Activated CD8-positive, alpha-beta T cell treated with anti-CD3 and anti-CD28 coated beads for 36 hours (primary cell): Measurements from ENCODE around the gene LRRC3C. TPM values are rescaled to one million over a fixed set of nuclear protein-coding genes. Genes with fewer than 3 reads are reported as not detected.
A peak's percentile ranks its signal among the peaks of the same experiment; 100 is the strongest.
"Not testable (repeated sequence)": the region's sequence is repeated elsewhere in the genome, so short reads cannot be mapped to it uniquely, and the experiment has no call there.

Experiments used
- ATAC-seq: fragments of 200-7000 bp; cut with Tn5 transposase; one replicate; pipeline ENCODE4 v1.10.0; 2021; ENCODE audit warnings: mild to moderate bottlenecking, moderate library complexity
- CTCF ChIA-PET: fragments of 350-600 bp; sonication (Branson Sonifier 250); formaldehyde crosslinking; loops from one replicate; lab custom pipeline; 2021; ENCODE audit warnings: antibody characterized with exemption; lab: Charles Lee
- POLR2A ChIA-PET: fragments of 350-600 bp; sonication (Branson Sonifier 250); formaldehyde crosslinking; loops from one replicate; lab custom pipeline; 2021; ENCODE audit warnings: antibody characterized with exemption; lab: Charles Lee
- DNase-seq: peaks from one replicate; pipeline ENCODE4 v3.0.0-alpha.2; 2020
- H3K27ac Mint-ChIP-seq: one replicate; pipeline ENCODE4 v1.8.0; 2021; ENCODE audit warnings: mild to moderate bottlenecking, mixed read lengths
- H3K27me3 Mint-ChIP-seq: one replicate; pipeline ENCODE4 v1.8.0; 2021; ENCODE audit warnings: mixed read lengths
- H3K36me3 Mint-ChIP-seq: one replicate; pipeline ENCODE4 v1.8.0; 2021; ENCODE audit warnings: low read depth, mixed read lengths
- H3K4me1 Mint-ChIP-seq: one replicate; pipeline ENCODE4 v1.8.0; 2021; ENCODE audit warnings: low read depth, mixed read lengths
- H3K4me3 Mint-ChIP-seq: one replicate; pipeline ENCODE4 v1.8.0; 2021; ENCODE audit warnings: mild to moderate bottlenecking, moderate library complexity, mixed read lengths
- H3K9me3 Mint-ChIP-seq: one replicate; pipeline ENCODE4 v1.8.0; 2021; ENCODE audit warnings: mixed read lengths
- intact Hi-C: fragments of 100-400 bp; cut with micrococcal nuclease; formaldehyde crosslinking; loops from one replicate; pipeline ENCODE4 v1.10.0; 2022
- total RNA-seq, 2 experiments: library from RNA; stranded (reverse); gene quantifications; one replicate each; pipeline ENCODE4 v1.2.3, GENCODE V29; 2021
- TF ChIP-seq, protein P1 (sequence below): fragments of 200-600 bp; IDR thresholded peaks from one replicate; pipeline ENCODE4 v1.8.0; 2022; ENCODE audit warnings: antibody characterized with exemption, mild to moderate bottlenecking

Gene LRRC3C
- total RNA-seq, 2 experiments from 2014 or later = not detected

DNA sequence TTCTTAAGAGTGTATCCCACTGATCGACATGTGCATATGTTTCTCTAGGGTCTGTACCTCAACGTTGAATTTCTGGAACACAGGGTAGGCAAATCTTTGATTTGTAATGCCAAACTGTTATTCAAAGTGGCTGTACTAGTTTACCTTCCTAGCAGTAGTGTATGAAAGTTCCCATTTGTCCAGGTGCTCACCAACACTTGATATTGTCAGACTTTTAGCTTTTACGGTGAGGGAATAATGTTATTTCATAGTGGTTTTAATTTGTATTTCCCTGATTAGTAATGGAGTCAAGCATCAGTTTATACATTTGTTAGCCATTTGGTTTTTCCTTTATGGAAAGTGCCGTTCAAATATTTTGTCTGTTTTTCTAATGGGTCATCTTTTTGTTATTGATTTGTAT, 29.4 kb upstream of the LRRC3C start:
- TF ChIP-seq, protein P1, sequence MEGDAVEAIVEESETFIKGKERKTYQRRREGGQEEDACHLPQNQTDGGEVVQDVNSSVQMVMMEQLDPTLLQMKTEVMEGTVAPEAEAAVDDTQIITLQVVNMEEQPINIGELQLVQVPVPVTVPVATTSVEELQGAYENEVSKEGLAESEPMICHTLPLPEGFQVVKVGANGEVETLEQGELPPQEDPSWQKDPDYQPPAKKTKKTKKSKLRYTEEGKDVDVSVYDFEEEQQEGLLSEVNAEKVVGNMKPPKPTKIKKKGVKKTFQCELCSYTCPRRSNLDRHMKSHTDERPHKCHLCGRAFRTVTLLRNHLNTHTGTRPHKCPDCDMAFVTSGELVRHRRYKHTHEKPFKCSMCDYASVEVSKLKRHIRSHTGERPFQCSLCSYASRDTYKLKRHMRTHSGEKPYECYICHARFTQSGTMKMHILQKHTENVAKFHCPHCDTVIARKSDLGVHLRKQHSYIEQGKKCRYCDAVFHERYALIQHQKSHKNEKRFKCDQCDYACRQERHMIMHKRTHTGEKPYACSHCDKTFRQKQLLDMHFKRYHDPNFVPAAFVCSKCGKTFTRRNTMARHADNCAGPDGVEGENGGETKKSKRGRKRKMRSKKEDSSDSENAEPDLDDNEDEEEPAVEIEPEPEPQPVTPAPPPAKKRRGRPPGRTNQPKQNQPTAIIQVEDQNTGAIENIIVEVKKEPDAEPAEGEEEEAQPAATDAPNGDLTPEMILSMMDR = no peak
- no peaks in the 10 kb centered on the region for H3K27me3 Mint-ChIP-seq
- intact Hi-C loops = no loop called here
- H3K27ac Mint-ChIP-seq = no peak overlapping the region
- no peak for ATAC-seq
- CTCF ChIA-PET = no interaction called here
- peaks cover 5% of the 10 kb centered on the region for H3K36me3 Mint-ChIP-seq
- H3K4me3 Mint-ChIP-seq = no peak overlapping the region
- no peak for DNase-seq
- POLR2A ChIA-PET = no interaction called here
- peaks cover 14% of the 10 kb centered on the region for H3K4me1 Mint-ChIP-seq
- H3K9me3 Mint-ChIP-seq = no peaks in the 10 kb centered on the region

DNA sequence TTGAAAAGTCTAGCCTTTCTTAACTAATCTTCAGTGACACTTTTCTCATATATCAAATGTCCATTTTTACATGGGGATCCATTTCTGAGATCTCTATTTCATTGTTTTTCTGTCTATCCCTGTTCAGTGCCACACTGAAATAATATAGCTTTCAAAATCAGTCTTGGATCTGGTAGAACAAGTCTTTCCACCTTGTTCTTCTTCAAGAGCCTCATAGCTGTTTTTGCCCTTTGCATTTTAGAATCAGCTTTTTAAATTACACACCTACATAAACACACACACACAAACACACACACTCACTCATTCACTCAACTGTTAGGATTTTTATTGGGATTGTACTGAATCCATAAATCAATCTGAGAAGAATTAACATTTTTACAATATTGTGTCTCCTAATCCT, 28.3 kb upstream of the LRRC3C start:
- no peak for ATAC-seq
- no peak overlapping the region for H3K4me3 Mint-ChIP-seq
- ChIA-PET POLR2A (no interaction called here), CTCF (interaction anchor here (1.5 to 1.6 kb wide), 2 partner anchors 9 to 277 kb away, joined by 3 read pairs; no protein-coding TSS in a partner anchor)
- H3K4me1 Mint-ChIP-seq = peaks cover 22% of the 10 kb centered on the region
- H3K27ac Mint-ChIP-seq = no peak overlapping the region
- H3K27me3 Mint-ChIP-seq = no peaks in the 10 kb centered on the region
- no peaks in the 10 kb centered on the region for H3K9me3 Mint-ChIP-seq
- H3K36me3 Mint-ChIP-seq = peaks cover 9% of the 10 kb centered on the region
- intact Hi-C loops = no loop called here
- TF ChIP-seq, protein P1 = no peak
- DNase-seq = no peak

DNA sequence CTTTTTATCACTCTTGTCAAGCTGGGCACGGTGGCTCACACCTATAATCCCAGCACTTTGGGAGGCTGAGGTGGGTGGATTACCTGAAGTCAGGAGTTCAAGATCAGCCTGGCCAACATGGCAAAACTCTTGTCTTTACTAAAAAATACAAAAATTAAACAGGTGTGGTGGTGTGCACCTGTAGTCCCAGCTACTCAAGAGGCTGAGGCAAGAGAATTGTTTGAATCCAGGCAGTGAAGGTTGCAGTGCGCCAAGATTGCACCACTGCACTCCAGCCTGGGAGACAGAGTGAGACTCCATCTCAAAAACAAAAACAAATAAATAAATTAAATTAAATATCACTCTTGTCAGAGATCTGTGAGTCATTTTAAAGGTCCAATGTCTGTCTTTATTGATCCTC, 25.5 kb upstream of the LRRC3C start:
- CTCF ChIA-PET, H3K27me3 Mint-ChIP-seq, intact Hi-C loops, ATAC-seq, DNase-seq, H3K9me3 Mint-ChIP-seq, H3K27ac Mint-ChIP-seq, H3K4me3 Mint-ChIP-seq: not testable (repeated sequence)
- POLR2A ChIA-PET = interaction anchor here (1.2 kb wide), 1 partner anchor 20 kb away, joined by 3 read pairs; no protein-coding TSS in a partner anchor
- Mint-ChIP-seq H3K4me1 (peaks cover 23% of the 10 kb centered on the region), H3K36me3 (peaks cover 17% of the 10 kb centered on the region)

DNA sequence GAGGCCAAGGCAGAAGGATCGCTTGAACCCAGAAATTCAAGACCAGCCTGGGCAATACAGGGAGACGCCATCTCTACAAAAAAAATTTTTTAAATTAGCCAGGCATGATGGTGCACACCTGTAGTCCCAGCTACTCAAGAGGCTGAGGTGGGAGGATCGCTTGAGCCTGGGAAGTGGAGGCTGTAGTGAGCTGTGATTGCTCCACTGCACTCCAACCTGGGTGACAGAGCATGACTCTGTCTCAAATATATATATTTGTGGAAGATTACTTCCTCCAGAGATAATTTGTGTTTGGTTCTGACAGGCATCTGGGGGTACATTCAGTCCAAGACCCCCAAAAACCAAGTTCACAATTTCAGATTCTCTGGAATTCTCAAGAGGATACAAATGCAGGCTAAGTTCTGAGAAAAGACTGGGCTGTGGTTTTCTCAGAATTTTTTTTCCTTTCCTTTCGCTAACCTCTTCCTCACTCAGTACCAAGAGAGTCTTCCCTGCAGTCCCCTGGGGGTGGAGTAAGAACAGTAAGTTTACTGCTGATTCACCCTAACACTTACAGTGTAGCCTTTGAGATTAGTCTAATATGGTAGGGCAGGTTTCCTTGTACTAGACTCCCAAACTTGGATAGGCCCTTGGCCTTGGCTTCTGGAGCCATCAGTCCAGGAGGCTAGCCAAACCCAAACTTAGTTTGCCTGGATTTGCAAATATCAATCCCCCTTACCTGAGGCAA, 24.2 kb upstream of the LRRC3C start:
- POLR2A ChIA-PET = interaction anchor here (1.2 kb wide), 1 partner anchor 18 kb away, joined by 3 read pairs; no protein-coding TSS in a partner anchor
- ATAC-seq (peak; percentile 98), DNase-seq (peak; percentile 43)
- H3K27me3 Mint-ChIP-seq = no peaks in the 10 kb centered on the region
- H3K36me3 Mint-ChIP-seq = peaks cover 20% of the 10 kb centered on the region
- H3K9me3 Mint-ChIP-seq = no peaks in the 10 kb centered on the region
- peak overlapping the region; percentile 81 for H3K27ac Mint-ChIP-seq
- no peak overlapping the region for H3K4me3 Mint-ChIP-seq
- H3K4me1 Mint-ChIP-seq = peaks cover 20% of the 10 kb centered on the region
- TF ChIP-seq, protein P1 = no peak
- CTCF ChIA-PET = no interaction called here
- intact Hi-C loops = no loop called here

DNA sequence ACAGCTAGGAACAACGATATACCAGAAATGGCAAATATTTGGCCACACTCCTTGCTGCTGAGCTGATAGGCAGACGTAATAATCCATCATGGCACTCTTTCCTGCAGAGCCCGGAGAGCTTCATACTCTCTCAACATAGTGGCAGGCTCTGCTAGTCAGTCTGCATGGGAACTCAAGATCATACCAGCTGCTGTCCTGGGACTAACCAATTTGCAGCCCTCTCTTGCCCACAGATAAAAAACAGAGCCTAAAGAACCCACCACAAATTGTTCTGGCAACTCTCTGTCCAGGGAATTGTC, 22.6 kb upstream of the LRRC3C start:
- no peaks in the 10 kb centered on the region for H3K27me3 Mint-ChIP-seq
- ATAC-seq (no peak), DNase-seq (no peak)
- ChIA-PET POLR2A (interaction anchor here (0.9 to 1.5 kb wide), 2 partner anchors 9 to 54 kb away, joined by 3 to 6 read pairs; no protein-coding TSS in a partner anchor), CTCF (interaction anchor here (0.9 to 1.1 kb wide), 4 partner anchors 10 to 281 kb away, joined by 3 read pairs; no protein-coding TSS in a partner anchor)
- H3K4me3 Mint-ChIP-seq = no peak overlapping the region
- no peaks in the 10 kb centered on the region for H3K9me3 Mint-ChIP-seq
- H3K27ac Mint-ChIP-seq = no peak overlapping the region
- H3K4me1 Mint-ChIP-seq = peaks cover 20% of the 10 kb centered on the region
- intact Hi-C loops = no loop called here
- H3K36me3 Mint-ChIP-seq = peaks cover 26% of the 10 kb centered on the region
- TF ChIP-seq, protein P1 = no peak
